GM06990 (cell line): ENCODE measurements around the gene NCK2.

Source experiments
- DNase-seq: peaks from one replicate; pipeline ENCODE4 v3.0.0-alpha.2; 2011; ENCODE audit not compliant: insufficient read length; ENCODE audit errors: extremely low read depth
- H3K27me3 ChIP-seq: replicated peaks from 2 replicates; pipeline ENCODE4 v1.6.0; 2011; ENCODE audit warnings: low read length; ENCODE audit not compliant: control insufficient read depth, insufficient read depth
- H3K36me3 ChIP-seq: 2 replicates; pipeline ENCODE4 v1.5.1; 2011; ENCODE audit warnings: low read length; ENCODE audit not compliant: control insufficient read depth, insufficient read depth
- H3K4me3 ChIP-seq: replicated peaks from 2 replicates; pipeline ENCODE4 v1.5.1; 2011; ENCODE audit warnings: low read depth, mild to moderate bottlenecking, control low read depth, low read length
- TF ChIP-seq, protein P1 (sequence below): IDR thresholded peaks from 2 replicates; pipeline ENCODE4 v1.5.1; 2011; ENCODE audit warnings: low read length, control low read depth, mild to moderate bottlenecking, inconsistent platforms; ENCODE audit not compliant: insufficient read depth, poor library complexity, severe bottlenecking

Gene NCK2

DNA sequence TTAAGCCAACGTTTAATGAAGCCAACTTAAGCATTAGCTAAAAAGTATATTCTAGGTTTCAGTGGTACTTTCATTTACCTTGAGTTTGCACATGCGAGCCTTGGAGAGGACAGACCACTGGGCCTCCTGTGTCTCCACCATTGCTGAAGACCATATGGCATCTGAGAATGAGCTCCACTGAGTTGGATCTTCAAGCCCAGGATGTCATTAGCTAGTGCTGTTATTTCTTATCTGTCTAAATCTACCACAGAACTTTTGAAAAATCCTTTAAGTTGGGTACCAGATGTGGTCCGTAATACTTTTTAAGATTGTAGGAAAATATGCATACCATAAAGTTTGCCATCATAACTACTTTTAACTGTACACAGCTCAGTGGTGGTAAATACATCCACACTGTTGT, 161.8 kb downstream of the NCK2 start:
- TF ChIP-seq, protein P1, sequence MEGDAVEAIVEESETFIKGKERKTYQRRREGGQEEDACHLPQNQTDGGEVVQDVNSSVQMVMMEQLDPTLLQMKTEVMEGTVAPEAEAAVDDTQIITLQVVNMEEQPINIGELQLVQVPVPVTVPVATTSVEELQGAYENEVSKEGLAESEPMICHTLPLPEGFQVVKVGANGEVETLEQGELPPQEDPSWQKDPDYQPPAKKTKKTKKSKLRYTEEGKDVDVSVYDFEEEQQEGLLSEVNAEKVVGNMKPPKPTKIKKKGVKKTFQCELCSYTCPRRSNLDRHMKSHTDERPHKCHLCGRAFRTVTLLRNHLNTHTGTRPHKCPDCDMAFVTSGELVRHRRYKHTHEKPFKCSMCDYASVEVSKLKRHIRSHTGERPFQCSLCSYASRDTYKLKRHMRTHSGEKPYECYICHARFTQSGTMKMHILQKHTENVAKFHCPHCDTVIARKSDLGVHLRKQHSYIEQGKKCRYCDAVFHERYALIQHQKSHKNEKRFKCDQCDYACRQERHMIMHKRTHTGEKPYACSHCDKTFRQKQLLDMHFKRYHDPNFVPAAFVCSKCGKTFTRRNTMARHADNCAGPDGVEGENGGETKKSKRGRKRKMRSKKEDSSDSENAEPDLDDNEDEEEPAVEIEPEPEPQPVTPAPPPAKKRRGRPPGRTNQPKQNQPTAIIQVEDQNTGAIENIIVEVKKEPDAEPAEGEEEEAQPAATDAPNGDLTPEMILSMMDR: no peak
- DNase-seq: no peak
- no peak overlapping the region for H3K4me3 ChIP-seq
- no peaks in the 10 kb centered on the region for H3K27me3 ChIP-seq
- no peaks in the 10 kb centered on the region for H3K36me3 ChIP-seq

- Histone ChIP-seq H3K36me3 (no peaks in the 10 kb centered on the region), H3K4me3 (no peak overlapping the region), H3K27me3 (no peaks in the 10 kb centered on the region)
- TF ChIP-seq, protein P1: no peak
- no peak for DNase-seq
Measured at GRCh38 chr2:105907184-105907583, 162.5 kb downstream of the NCK2 start.

DNA sequence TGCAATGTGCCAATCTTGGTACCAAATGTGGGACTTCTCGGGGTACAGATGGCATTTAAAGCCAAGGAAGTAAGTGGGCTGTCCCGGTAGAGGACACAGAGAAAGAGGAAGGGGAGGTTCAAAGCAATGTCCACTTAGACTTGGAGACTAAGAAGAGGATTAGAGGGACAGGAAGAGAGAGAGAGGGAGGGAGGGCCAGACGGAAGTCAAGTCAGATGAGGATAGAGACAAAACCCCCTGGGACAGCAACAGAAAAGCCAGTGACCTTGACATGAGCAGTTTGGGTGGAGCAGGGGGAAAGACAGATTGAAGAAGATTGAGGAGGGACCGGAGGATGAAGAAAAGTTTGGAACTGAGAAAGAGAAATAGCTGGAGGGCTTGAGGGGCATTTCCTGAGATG, 164.5 kb downstream of the NCK2 start:
- Histone ChIP-seq H3K36me3 (no peaks in the 10 kb centered on the region), H3K4me3 (no peak overlapping the region), H3K27me3 (no peaks in the 10 kb centered on the region)
- DNase-seq: no peak
- TF ChIP-seq, protein P1: no peak

DNA sequence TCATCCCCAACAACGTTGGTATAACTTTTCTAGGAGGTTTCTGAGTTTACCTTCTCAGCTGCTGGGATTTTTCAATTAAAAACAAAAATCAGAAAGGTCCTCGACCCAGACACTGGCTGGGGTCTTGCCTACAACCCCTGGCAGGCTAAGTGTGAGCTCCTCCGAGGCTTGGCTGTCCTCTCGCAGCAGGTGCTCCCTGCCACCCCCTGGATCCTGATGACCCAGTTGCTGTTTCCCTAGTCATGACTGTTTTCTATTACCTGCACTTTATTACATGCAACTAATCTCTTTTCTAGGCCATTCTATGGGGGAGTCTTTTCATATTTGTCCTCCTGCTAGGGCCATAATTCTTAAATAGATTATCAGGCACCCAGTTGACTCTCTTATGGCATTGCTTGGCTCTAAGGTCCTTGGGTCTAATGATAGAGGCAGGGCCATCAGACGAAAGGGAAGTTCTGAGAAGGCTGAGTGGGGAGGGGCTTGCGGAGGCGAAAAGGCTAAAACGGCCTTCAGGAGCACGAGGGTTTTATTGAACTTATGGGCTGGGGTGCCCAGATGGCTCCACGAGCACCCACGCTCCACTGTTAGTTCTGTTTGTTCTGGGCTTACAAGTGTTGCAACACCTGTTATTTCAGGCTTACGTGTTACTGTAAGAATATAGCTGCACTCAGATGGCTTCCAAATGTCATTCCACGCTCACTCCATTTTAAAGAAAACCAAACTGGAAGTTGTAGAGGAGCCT, 166.0 kb downstream of the NCK2 start:
- H3K27me3 ChIP-seq: no peaks in the 10 kb centered on the region
- no peaks in the 10 kb centered on the region for H3K36me3 ChIP-seq
- no peak overlapping the region for H3K4me3 ChIP-seq
- no peak for DNase-seq
- TF ChIP-seq, protein P1: no peak

GRCh38 chr2:105911425-105911824, 166.7 kb downstream of the NCK2 start:
- no peaks in the 10 kb centered on the region for H3K27me3 ChIP-seq
- TF ChIP-seq, protein P1: no peak
- no peaks in the 10 kb centered on the region for H3K36me3 ChIP-seq
- DNase-seq: no peak
- no peak overlapping the region for H3K4me3 ChIP-seq

GRCh38 chr2:105912081-105912480, 167.4 kb downstream of the NCK2 start:
- TF ChIP-seq, protein P1: no peak

More at GRCh38 chr2:105912081-105912480, 167.4 kb downstream of the NCK2 start:
- Histone ChIP-seq H3K27me3 (no peaks in the 10 kb centered on the region), H3K4me3 (no peak overlapping the region), H3K36me3 (no peaks in the 10 kb centered on the region)
- DNase-seq: no peak
